GM19463 (cell line): ENCODE data around the gene TAC4.
"Not testable (repeated sequence)": the region's sequence is repeated elsewhere in the genome, so short reads cannot be mapped to it uniquely, and the experiment has no call there.

Experiments used
- ATAC-seq: cut with Tn5 transposase; IDR thresholded peaks from one replicate; pipeline ENCODE4 v1.9.1; 2021; ENCODE audit warnings: mild to moderate bottlenecking, moderate library complexity; ENCODE audit not compliant: unreplicated experiment

Gene TAC4

GRCh38 chr17:49843774-49844350 lies 4.0 kb downstream of the TAC4 start:
- no peak for ATAC-seq

- ATAC-seq, result no peak
Measured at GRCh38 chr17:49842846-49843245, 5.0 kb downstream of the TAC4 start.

GRCh38 chr17:49842371-49842770 lies 5.5 kb downstream of the TAC4 start:
- no peak for ATAC-seq

GRCh38 chr17:49841548-49841947 lies 6.3 kb downstream of the TAC4 start:
- ATAC-seq, result no peak

DNA sequence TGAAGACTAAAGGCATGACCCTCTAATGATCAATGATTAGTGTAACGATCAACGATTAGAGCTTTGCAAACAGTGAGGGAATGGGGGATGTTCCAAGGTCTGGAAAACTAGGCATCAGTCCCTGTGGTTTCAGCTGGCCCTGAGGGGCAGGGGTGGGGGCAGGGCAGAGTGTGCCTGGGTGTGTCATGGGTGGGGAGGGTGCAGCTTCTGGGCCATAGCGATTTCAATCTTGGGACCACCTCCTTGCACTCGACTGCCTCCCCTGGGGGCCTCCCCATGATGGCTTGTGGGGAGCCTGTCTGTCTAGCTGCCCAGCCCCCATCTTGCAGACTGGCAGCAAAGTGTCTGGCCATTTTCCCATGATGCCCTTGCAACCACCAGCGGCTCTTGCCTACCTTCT lies 8.4 kb downstream of the TAC4 start:
- no peak for ATAC-seq

DNA sequence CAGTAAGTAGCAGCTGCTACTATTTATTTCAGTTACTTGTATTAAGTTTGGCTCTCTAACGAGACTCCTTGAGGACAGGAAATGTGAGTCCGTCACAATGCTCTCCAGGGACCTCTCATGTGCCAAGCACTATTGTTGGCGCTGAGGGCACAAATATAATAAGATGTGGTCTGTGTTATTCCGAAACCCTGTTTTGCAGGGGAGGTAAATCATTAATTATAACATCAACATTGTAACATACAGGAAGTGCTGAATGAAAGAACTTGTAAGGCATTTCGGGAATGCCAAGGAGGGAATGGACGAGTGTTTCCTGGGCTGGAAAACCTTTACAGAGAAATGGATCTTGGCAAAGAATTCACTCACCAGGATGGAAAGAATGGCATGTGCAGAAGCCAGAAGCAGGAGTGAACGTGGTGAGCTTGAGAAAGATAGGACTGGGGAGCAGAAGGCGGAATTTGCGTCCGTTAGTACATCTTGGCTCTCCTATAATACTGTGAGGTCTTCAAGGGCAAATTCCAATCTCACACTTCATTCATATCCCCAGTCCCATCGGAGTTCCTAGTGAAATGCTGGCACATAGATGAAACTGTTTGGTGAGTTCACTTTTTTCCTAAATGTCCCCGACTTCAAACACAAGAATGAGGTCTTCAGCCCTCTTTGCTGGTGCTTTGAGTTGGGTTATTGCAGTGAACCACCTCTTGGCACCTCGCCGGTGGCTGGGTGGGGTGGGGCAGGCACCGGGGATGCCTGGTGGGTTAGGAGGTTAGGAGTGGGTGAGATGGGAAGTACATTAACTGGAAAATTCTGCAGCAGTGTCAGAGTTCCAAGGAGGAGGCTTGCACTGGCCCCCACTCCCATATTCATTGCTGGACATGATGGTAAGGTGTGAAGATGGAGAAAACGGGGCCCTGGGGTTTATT lies 11.5 kb downstream of the TAC4 start:
- ATAC-seq, result no peak

- ATAC-seq, result no peak
Measured at GRCh38 chr17:49835472-49835871, 12.4 kb downstream of the TAC4 start.

DNA sequence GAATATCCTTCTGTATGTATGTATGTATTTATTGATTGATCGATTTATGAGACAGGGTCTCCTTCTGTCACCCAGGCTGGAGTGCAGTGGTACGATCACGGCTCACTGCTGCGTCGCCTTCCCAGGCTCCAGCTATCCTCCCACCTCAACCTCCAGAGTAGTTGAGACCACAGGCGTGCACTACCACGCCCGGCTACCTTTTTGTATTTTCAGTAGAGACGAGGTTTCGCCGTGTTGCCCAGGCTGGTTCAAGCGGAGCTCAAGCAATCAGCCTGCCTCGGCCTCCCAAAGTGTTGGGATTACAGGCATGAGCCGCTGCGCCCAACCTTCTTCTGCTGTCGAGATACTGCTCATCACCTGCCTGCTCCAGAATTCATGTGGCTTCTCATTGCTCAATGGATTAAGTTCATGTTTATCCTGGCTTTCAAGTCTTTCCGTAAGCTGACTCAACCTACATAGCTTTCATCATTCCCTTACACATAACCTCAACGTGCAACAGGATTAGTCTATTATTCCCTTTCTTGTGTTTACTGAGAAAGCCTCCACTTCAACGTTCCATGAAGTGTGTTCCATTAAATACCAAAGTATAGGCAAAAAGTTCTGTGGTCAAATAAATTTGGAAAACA lies 13.6 kb downstream of the TAC4 start:
- no peak for ATAC-seq

DNA sequence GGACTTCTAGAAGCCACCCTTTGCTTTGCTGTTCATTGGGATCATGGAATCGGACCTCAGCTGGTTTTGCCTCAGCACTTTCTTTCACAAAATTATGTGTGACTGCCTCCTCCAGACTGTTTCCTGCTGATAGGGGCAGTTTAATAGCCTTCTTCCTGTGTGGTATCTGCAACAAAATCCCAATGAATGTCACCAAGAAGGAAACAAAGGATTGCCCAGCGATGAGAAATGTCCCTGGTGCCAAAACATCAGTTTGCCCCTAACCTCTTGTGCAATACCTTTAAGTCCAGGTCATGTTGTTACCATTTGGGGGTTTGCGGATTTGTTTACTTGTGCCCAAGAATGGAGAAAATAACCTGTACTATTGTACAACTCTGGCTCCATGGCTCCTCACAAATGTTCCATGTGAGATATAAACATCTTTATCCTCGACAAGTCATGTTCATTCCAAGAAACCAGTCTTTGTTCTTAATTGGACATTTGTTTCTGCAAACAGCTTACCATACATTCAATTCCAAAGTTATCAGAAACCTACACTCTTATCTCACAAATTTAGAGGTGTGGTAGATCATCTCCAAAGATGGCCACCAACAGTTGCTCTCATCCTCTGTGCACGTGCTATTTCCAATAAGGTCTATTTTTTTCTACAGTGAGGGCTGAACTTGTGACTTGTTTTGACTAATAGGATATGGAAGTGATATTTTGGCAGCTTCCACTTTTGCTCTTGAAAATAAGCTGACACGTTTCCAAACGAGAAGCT lies 14.8 kb downstream of the TAC4 start:
- no peak for ATAC-seq

DNA sequence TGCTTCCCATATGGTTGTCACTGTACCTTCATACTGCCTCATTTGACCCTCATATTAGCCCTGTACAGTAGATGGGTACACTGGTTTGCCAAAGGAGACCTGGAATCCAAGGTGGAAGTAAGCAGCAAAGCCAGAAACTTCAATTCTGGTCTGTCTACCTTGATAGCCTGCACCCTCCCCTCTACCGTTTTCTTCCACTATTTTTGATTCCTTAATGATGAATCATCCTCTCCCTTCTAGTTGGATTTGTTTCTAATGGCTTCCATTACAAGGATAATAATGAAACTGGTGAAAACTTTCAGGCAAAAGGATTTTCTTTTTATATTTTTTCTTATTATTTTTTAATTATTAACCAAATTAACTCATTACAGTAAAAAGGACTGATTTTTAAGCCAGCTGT lies 17.3 kb downstream of the TAC4 start:
- ATAC-seq, result no peak

DNA sequence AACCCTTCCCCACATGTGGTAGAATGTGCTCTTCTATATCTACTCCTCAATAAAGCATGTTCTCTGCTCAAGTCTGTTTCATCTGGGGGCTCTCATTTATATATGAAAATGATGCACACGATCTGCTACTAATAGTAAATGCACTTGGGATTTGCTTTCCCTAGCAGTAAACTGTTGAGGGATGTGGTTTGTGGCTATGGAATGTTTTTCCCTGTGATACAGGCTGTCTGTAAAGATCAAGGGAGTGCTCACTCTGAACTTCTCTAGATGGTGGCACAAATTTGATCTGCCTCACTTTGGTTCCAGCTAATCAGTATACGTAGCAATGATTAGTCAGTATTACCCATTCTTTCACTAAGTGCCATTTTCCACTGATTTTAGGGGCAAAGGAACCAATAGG lies 18.8 kb downstream of the TAC4 start:
- ATAC-seq, result no peak

DNA sequence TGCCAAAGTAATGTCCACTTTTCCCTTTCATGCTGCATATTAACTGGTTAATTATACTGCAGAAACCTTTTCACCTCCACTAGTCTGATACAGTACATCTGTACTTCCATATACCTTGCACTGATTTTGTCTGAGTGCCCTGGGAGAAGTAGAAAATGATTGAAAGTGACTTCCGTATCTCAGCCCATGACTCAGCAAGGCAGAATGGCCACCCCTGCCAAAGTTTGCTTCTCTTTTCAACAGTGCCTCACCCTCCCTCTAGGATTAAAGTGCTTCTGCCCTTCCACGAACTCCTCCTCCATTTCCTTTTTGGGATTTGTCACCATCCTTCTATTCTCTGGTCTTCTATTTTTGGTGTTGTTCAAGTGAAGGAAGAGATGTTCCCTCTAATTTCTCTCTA lies 19.5 kb downstream of the TAC4 start:
- ATAC-seq, result not testable (repeated sequence)

DNA sequence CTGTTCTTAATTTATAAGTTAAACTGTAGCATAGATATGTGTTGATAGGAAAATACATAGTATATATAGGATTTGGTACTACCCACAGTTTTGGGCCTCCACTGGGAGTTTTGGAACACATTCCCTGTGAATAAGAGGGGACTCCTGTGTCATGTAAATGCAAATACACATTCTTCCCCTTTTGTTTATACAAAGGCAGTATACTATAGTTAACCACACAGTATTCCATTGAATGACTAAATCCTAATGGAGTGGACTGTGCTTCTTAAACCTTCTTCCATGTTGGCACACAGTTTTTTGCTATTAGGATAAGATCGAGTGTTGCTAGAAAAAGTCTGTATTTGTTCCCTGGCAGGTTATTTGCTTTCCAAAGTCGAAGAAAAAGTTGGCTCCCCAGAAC lies 22.2 kb downstream of the TAC4 start:
- no peak for ATAC-seq

- ATAC-seq, result no peak
Measured at GRCh38 chr17:49823614-49824013, 24.3 kb downstream of the TAC4 start.

DNA sequence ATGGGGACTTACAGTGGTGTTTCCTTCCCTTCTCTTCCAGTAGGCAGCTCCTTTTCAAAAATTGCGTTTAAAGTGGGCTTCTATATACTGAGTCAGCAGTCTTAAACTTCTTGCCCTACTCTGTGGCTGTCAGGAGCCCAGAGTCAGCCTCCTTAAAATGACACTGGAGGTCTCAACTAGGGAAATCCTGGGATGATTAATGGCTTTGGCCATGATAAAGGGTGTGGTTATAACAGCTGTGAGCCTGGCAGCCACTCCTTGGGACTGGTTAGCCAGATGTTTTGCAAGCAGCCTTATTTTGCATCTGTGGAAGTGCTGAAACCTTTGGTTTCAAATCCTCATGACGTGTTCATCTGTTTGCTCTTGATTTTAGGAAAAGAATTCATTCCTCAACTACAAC lies 25.0 kb downstream of the TAC4 start:
- ATAC-seq, result no peak

DNA sequence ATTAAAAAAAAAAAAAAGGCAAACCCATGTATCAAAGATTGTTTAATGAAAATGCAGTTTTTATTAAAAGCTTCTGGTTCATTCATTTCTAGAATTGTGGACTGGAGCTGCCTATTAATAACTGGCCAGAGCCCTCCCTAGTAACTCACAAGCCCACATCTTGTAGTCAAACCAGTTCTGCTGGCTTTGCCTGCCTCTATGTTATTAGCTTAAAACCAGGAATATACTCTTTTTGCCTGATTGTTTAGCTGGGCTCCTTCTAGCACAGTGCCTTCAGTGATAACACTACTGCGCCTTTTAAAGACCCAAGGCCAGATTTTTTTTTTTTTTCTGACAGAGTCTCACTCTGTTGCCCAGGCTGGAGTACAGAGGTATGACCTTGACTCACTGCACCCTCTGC lies 26.0 kb downstream of the TAC4 start:
- no peak for ATAC-seq

- no peak for ATAC-seq
Measured at GRCh38 chr17:49821466-49821865, 26.4 kb downstream of the TAC4 start.

- no peak for ATAC-seq
Measured at GRCh38 chr17:49820773-49821172, 27.1 kb downstream of the TAC4 start.

DNA sequence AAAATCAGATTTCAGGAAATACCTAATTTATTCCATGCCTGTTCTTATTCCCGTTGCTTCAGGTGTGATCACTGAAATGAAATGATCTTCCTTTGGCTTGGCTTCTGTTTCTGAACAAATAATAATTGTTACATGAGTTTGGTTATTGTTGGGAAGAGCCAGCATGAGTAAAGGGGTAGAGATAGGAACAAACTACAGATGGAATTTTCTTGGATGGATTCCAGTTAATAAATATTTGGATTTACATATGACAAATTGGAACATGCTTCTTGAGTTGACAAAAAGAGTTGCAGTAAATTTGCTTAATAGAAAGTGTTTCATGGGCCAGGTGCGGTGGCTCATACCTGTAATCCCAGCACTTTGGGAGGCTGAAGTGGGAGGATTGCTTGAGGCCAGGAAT lies 28.2 kb downstream of the TAC4 start:
- ATAC-seq, result no peak

DNA sequence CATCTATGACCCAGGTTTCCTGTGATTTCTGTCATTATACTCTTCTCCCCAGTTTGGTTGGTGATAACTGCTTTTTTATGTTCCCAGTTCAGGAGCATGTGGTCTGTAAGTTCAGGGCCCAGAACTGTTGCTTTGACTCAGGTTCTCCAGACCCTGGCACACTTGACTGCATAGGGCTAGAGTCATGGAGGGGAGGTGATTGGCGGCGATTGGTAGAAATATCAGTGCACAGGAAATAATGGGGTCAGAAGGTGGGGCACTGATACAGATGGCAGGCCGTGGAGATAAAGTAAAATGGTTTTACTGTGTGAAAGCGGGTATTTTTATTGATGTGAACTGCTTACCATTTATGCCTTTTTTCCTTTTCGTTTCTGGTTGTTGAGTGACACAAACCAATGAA lies 28.7 kb downstream of the TAC4 start:
- no peak for ATAC-seq

- no peak for ATAC-seq
Measured at GRCh38 chr17:49817993-49818392, 29.9 kb downstream of the TAC4 start.
